H1 (cell line): ENCODE measurements around the gene LY6G6F. TPM values are rescaled to one million over a fixed set of nuclear protein-coding genes. Genes with fewer than 3 reads are reported as not detected.

Source experiments
- CTCF ChIA-PET: fragments of 300-600 bp; sonication (Branson Sonifier 250); formaldehyde crosslinking; loops from one replicate; lab custom pipeline; 2021; ENCODE audit not compliant: partially characterized antibody; lab: Charles Lee
- POLR2A ChIA-PET: fragments of 300-600 bp; sonication (Branson Sonifier 250); formaldehyde crosslinking; loops from one replicate; lab custom pipeline; 2021; ENCODE audit warnings: inconsistent platforms; ENCODE audit not compliant: partially characterized antibody; lab: Charles Lee
- DNase-seq, 2 experiments: peaks; one replicate each; pipeline versions ENCODE4 v3.0.0 to v3.0.0-alpha.2; 2010 to 2022; ENCODE audit warnings: low spot score in 2 of 2, low read depth in 1 of 2, mixed read lengths in 1 of 2
- FAIRE-seq: peaks from 2 replicates; lab custom pipeline; 2011; peaks lifted over from hg19 to GRCh38; lab: Jason Lieb, UNC
- H2AFZ ChIP-seq: 2 replicates; pipeline ENCODE4 v1.8.1; 2012; ENCODE audit warnings: low read length, inconsistent platforms
- H2AK5ac ChIP-seq: 2 replicates; pipeline ENCODE4 v1.6.1; 2013; ENCODE audit warnings: low read depth, low read length
- H2BK120ac ChIP-seq: replicated peaks from 2 replicates; pipeline ENCODE3; 2013; ENCODE audit warnings: low read depth, low read length, inconsistent platforms
- H2BK12ac ChIP-seq: 2 replicates; pipeline ENCODE4 v1.6.1; 2013; ENCODE audit warnings: low read depth, low read length
- H2BK15ac ChIP-seq: 2 replicates; pipeline ENCODE4 v1.6.1; 2013; ENCODE audit warnings: low read length
- H2BK20ac ChIP-seq: 2 replicates; pipeline ENCODE4 v1.6.1; 2013; ENCODE audit warnings: low read length
- H2BK5ac ChIP-seq: 2 replicates; pipeline ENCODE4 v1.6.1; 2013; ENCODE audit warnings: low read depth, low read length
- H3K14ac ChIP-seq: 2 replicates; pipeline ENCODE4 v1.6.1; 2013; ENCODE audit warnings: inconsistent platforms; ENCODE audit not compliant: insufficient read length
- H3K18ac ChIP-seq: 2 replicates; pipeline ENCODE4 v1.6.1; 2013; ENCODE audit warnings: low read length; ENCODE audit errors: extremely low read depth
- H3K23ac ChIP-seq: 2 replicates; pipeline ENCODE4 v1.6.1; 2013; ENCODE audit warnings: inconsistent platforms; ENCODE audit not compliant: insufficient read length
- H3K23me2 ChIP-seq: 2 replicates; pipeline ENCODE4 v1.6.1; 2013; ENCODE audit warnings: low read depth, low read length
- H3K27ac ChIP-seq: 2 replicates; pipeline ENCODE4 v1.6.1; 2011; ENCODE audit warnings: low read depth, low read length, inconsistent platforms
- H3K27me3 ChIP-seq, 4 experiments: replicated peaks in 1 of 4; 1 replicate in 1 of 4; 2 replicates in 3 of 4; pipeline versions ENCODE4 v1.6.1 to v1.8.1; 2011 to 2013; ENCODE audit warnings: low read length in 3 of 4, mild to moderate bottlenecking in 3 of 4, inconsistent platforms in 2 of 4, mixed read lengths in 2 of 4, moderate library complexity in 1 of 4; ENCODE audit not compliant: control insufficient read depth in 3 of 4, insufficient read depth in 3 of 4; ENCODE audit errors: extremely low read depth in 1 of 4
- H3K36me3 ChIP-seq, 4 experiments: 2 replicates each; pipeline versions ENCODE4 v1.6.1 to v1.8.1; 2011 to 2013; ENCODE audit warnings: mild to moderate bottlenecking in 4 of 4, low read length in 3 of 4, moderate library complexity in 2 of 4, control low read depth in 1 of 4, inconsistent platforms in 1 of 4; ENCODE audit not compliant: insufficient read depth in 4 of 4, control insufficient read depth in 2 of 4
- H3K4ac ChIP-seq: replicated peaks from 2 replicates; pipeline ENCODE3; 2013; ENCODE audit warnings: low read length, low read depth, mixed read lengths, inconsistent platforms; ENCODE audit not compliant: insufficient read length
- H3K4me1 ChIP-seq, 4 experiments: replicated peaks in 1 of 4; 1 replicate in 1 of 4; 2 replicates in 3 of 4; pipeline versions ENCODE4 v1.6.1 to v1.8.1; 2011 to 2013; ENCODE audit warnings: low read length in 3 of 4, inconsistent platforms in 2 of 4, mixed read lengths in 1 of 4; ENCODE audit not compliant: insufficient read depth in 4 of 4, control insufficient read depth in 3 of 4
- H3K4me2 ChIP-seq, 2 experiments: 2 replicates each; pipeline versions ENCODE4 v1.6.1 to v1.8.1; 2011 to 2013; ENCODE audit warnings: low read depth in 2 of 2, low read length in 2 of 2, control low read depth in 1 of 2, inconsistent platforms in 1 of 2, mild to moderate bottlenecking in 1 of 2; ENCODE audit not compliant: insufficient read depth in 1 of 2
- H3K4me3 ChIP-seq, 4 experiments: fragments of 200-600, 300-600 bp in 1 of 4; sonication (generic), shearing (Covaris generic), sonication (Bioruptor Twin) in 1 of 4; 2 replicates each; pipeline versions ENCODE4 v1.5.1 to v1.8.1; 2011 to 2016; ENCODE audit warnings: low read length in 4 of 4, low read depth in 3 of 4, control low read depth in 2 of 4, inconsistent platforms in 2 of 4, mild to moderate bottlenecking in 2 of 4, mixed read lengths in 1 of 4, moderate library complexity in 1 of 4; ENCODE audit not compliant: insufficient read depth in 2 of 4; ENCODE audit errors: extremely low read depth in 1 of 4
- H3K56ac ChIP-seq: replicated peaks from 2 replicates; pipeline ENCODE3; 2013; ENCODE audit warnings: low read depth, mild to moderate bottlenecking, mixed read lengths, low read length, inconsistent platforms; ENCODE audit not compliant: insufficient read length
- H3K79me1 ChIP-seq: 2 replicates; pipeline ENCODE4 v1.6.1; 2013; ENCODE audit warnings: low read depth, low read length, control low read depth
- H3K79me2 ChIP-seq, 2 experiments: 2 replicates each; pipeline versions ENCODE4 v1.6.1 to v1.8.1; 2012 to 2013; ENCODE audit warnings: low read length in 2 of 2, mild to moderate bottlenecking in 2 of 2, inconsistent platforms in 1 of 2; ENCODE audit not compliant: insufficient read depth in 2 of 2, control insufficient read depth in 1 of 2
- H3K9ac ChIP-seq, 4 experiments: replicated peaks in 1 of 4; 1 replicate in 1 of 4; 2 replicates in 3 of 4; pipeline versions ENCODE4 v1.6.1 to v1.8.1; 2011 to 2013; ENCODE audit warnings: low read depth in 3 of 4, low read length in 3 of 4, control low read depth in 2 of 4, mild to moderate bottlenecking in 2 of 4, moderate library complexity in 2 of 4, inconsistent platforms in 1 of 4; ENCODE audit errors: extremely low read depth in 1 of 4
- H3K9me3 ChIP-seq, 2 experiments: 2 replicates each; pipeline versions ENCODE4 v1.6.1 to v1.8.1; 2012 to 2013; ENCODE audit warnings: mild to moderate bottlenecking in 2 of 2, moderate library complexity in 2 of 2, control low read depth in 1 of 2, inconsistent platforms in 1 of 2, low read depth in 1 of 2, low read length in 1 of 2, mixed read lengths in 1 of 2; ENCODE audit not compliant: insufficient read depth in 2 of 2
- H4K20me1 ChIP-seq, 2 experiments: replicated peaks in 1 of 2; 2 replicates each; pipeline versions ENCODE3 to v1.8.1; 2011 to 2013; ENCODE audit warnings: inconsistent platforms in 2 of 2, low read length in 2 of 2, mild to moderate bottlenecking in 1 of 2; ENCODE audit not compliant: insufficient read depth in 2 of 2, control insufficient read depth in 1 of 2
- H4K5ac ChIP-seq: 2 replicates; pipeline ENCODE4 v1.6.1; 2013; ENCODE audit warnings: low read length, low read depth, mixed read lengths, inconsistent platforms; ENCODE audit not compliant: insufficient read length
- H4K8ac ChIP-seq: 2 replicates; pipeline ENCODE4 v1.8.0; 2013; ENCODE audit warnings: mild to moderate bottlenecking, moderate library complexity, low read length, inconsistent platforms; ENCODE audit not compliant: insufficient read depth; ENCODE audit errors: extremely low read depth
- H4K91ac ChIP-seq: replicated peaks from 2 replicates; pipeline ENCODE3; 2013; ENCODE audit warnings: low read length, mixed read lengths, inconsistent platforms; ENCODE audit not compliant: insufficient read length
- ATF2 ChIP-seq: IDR thresholded peaks from 2 replicates; pipeline ENCODE4 v1.6.1; 2012; ENCODE audit warnings: low read length, inconsistent platforms
- HDAC6 ChIP-seq: IDR thresholded peaks from one replicate; pipeline ENCODE4 v1.7.1; 2012; ENCODE audit warnings: low read depth, mild to moderate bottlenecking, inconsistent platforms, low read length, moderate library complexity
- RXRA ChIP-seq: IDR thresholded peaks from 2 replicates; pipeline ENCODE4 v1.6.1; 2011; ENCODE audit warnings: low read depth, mild to moderate bottlenecking, low read length, moderate library complexity; ENCODE audit not compliant: insufficient read depth
- ZNF274 ChIP-seq: IDR thresholded peaks from 2 replicates; pipeline ENCODE4 v1.7.0; 2012; ENCODE audit warnings: low read length, borderline replicate concordance; ENCODE audit errors: extremely low read depth
- WGBS, 2 experiments: shearing (Covaris generic) in 1 of 2; methylation state at CpG; one replicate each; pipeline versions ENCODE4 v1.1.6 to v1.1.7; 2013 to 2015; ENCODE audit warnings: low lambda C conversion rate in 2 of 2, mixed read lengths in 2 of 2, inconsistent platforms in 1 of 2, low coverage in 1 of 2, missing lambda C conversion rate in 1 of 2; ENCODE audit not compliant: insufficient replicate concordance in 2 of 2, insufficient coverage in 1 of 2, insufficient read length in 1 of 2; ENCODE audit errors: extremely low coverage in 1 of 2, missing lambda C conversion rate in 1 of 2; 5-methylcytosine and 5-hydroxymethylcytosine counted together
- polyA plus RNA-seq, 7 experiments: library from polyadenylated mRNA; depleted of rRNA in 3 of 7; stranded (reverse) in 5 of 7; unstranded in 2 of 7; fragments of >200 nt in 5 of 7; fragments of 200-250 nt in 2 of 7; gene quantifications; 1 replicate in 5 of 7; 2 replicates in 1 of 7; 4 replicates in 1 of 7; pipeline versions ENCODE4 v1.2.1 to v1.2.3, GENCODE V29; 2011 to 2013; ENCODE audit warnings: missing spikeins in 2 of 7, mixed read lengths in 2 of 7
- total RNA-seq: library from RNA; stranded (reverse); fragmentation: NEBNext Ultra II Directional; extraction: Animal tissue kit (Norgen Biotek cat#: 25700); gene quantifications from 2 replicates; pipeline ENCODE4 v1.2.1, GENCODE V29; 2021
- TF ChIP-seq, protein P1 (sequence below), 3 experiments: IDR thresholded peaks; 1 replicate in 2 of 3; 2 replicates in 1 of 3; pipeline versions ENCODE4 v1.5.1 to v1.6.1; 2011; ENCODE audit warnings: low read length in 3 of 3, mild to moderate bottlenecking in 3 of 3, inconsistent platforms in 2 of 3, low read depth in 1 of 3, moderate library complexity in 1 of 3; ENCODE audit not compliant: insufficient read depth in 1 of 3; ENCODE audit errors: control extremely low read depth in 1 of 3

Gene LY6G6F
- total and polyA plus RNA-seq, 2 of the 8 experiments (the other 6 are each of a cell fraction or from before 2014, with no cell fraction given) = not detected

DNA sequence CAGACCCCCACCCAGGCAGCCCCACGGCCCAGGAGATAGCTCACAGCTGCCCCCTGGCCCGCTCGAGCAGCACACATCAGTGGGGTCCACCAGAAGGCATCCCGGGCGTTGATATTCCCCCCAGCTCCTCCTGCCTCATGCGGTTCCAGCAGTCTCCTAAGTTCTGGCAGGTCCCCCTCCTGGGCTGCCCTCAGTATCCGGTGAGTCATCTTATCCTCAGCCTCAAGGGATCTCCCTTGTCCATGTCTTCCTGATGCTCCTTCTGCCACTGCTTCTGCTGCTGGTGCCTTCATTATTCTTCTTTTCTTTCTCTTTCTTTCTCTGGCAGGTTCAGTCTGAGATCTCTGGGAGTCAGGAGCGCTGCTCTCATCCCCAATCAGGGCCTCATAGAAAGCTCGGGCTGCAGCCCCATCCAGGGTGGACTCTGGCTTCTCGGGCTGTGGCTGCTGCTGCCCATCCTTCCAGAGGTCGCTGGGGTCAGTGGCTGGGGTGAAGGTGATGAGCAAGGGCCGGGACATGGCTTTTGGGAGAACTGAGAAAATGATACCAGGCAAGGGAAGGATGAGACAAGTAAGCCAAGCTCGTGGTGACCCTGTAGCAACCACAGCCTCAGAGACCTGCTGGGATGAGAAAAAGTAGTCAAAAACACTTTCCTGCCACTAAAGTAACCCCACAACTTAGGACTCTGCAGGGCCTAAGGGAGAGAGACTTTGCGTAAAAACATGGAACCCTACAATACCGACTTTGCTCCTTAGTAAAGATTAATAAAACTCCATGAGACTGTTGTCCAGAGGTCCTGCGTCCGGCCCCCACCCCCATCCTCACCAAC is 42.5 kb upstream of the LY6G6F start:
- H3K4me1 ChIP-seq = peaks cover 0 to 19% (median 5%) of the 10 kb centered on the region in 4 experiments; a peak in 5 of 7 replicates
- H3K4ac ChIP-seq = no peak overlapping the region
- H3K23ac ChIP-seq = no peak overlapping the region
- H2AK5ac ChIP-seq = peak overlapping the region; percentile 43; the same call in 1 of the 2 replicates
- peak overlapping the region; percentile 88 to 94 (median 90) for H3K4me3 ChIP-seq
- peaks cover 12% of the 10 kb centered on the region for H3K79me1 ChIP-seq
- FAIRE-seq (no peak), DNase-seq (no peak)
- peaks cover 22 to 38% (median 28%) of the 10 kb centered on the region in 4 experiments for H3K36me3 ChIP-seq
- no peak overlapping the region for H2AFZ ChIP-seq
- H3K27me3 ChIP-seq = no peaks in the 10 kb centered on the region
- no peak overlapping the region for H2BK20ac ChIP-seq
- no peak overlapping the region; the same call in 1 of the 2 replicates for H2BK15ac ChIP-seq
- H3K18ac ChIP-seq = peak overlapping the region; percentile 98
- no peaks in the 10 kb centered on the region for H3K9me3 ChIP-seq
- peak overlapping the region; percentile 80 to 95 (median 90) for H3K9ac ChIP-seq
- H3K27ac ChIP-seq = peak overlapping the region; percentile 97
- H2BK5ac ChIP-seq = peak overlapping the region; percentile 91
- H3K23me2 ChIP-seq = peaks cover 12% of the 10 kb centered on the region
- POLR2A ChIA-PET = interaction anchor here (0.6 to 25.5 kb wide), 51 partner anchors 9 to 1306 kb away, joined by 3 to 883 read pairs (median 4); partner anchors contain the start of genes ABHD16A, AIF1, APOM and ATP6V1G2
- peak overlapping the region; percentile 10; the same call in 1 of the 2 replicates for H2BK12ac ChIP-seq
- no peak overlapping the region for H2BK120ac ChIP-seq
- peaks cover 7 to 9% of the 10 kb centered on the region in 2 experiments for H4K20me1 ChIP-seq
- CTCF ChIA-PET = interaction anchor here (0.6 to 3.8 kb wide), 20 partner anchors 9 to 288 kb away, joined by 3 to 38 read pairs (median 4); partner anchors contain the start of genes APOM, BAG6, LSM2 and TNF
- peaks cover 0 to 52% of the 10 kb centered on the region in 2 experiments; a peak in 3 of 4 replicates for H3K79me2 ChIP-seq
- H4K91ac ChIP-seq = peak overlapping the region; percentile 6
- no peak overlapping the region for H3K14ac ChIP-seq
- no peak overlapping the region for H4K5ac ChIP-seq
- H3K56ac ChIP-seq = peak overlapping the region; percentile 37
- H3K4me2 ChIP-seq = peak overlapping the region; percentile 74 to 82
- 49% methylated on average over 17 of the region's 17 CpGs; no CpG with 5 or more reads in 1 of the 2 experiments for WGBS, 2 experiments
- H4K8ac ChIP-seq = 0 out of 2 replicates have a peak overlapping the region, but pooled peaks have one; percentile 42
- 0 out of 2 replicates have a peak, but pooled peaks have one; percentile 4 for TF ChIP-seq ATF2
- no peak for TF ChIP-seq ZNF274
- no peak for TF ChIP-seq HDAC6
- TF ChIP-seq, protein P1, sequence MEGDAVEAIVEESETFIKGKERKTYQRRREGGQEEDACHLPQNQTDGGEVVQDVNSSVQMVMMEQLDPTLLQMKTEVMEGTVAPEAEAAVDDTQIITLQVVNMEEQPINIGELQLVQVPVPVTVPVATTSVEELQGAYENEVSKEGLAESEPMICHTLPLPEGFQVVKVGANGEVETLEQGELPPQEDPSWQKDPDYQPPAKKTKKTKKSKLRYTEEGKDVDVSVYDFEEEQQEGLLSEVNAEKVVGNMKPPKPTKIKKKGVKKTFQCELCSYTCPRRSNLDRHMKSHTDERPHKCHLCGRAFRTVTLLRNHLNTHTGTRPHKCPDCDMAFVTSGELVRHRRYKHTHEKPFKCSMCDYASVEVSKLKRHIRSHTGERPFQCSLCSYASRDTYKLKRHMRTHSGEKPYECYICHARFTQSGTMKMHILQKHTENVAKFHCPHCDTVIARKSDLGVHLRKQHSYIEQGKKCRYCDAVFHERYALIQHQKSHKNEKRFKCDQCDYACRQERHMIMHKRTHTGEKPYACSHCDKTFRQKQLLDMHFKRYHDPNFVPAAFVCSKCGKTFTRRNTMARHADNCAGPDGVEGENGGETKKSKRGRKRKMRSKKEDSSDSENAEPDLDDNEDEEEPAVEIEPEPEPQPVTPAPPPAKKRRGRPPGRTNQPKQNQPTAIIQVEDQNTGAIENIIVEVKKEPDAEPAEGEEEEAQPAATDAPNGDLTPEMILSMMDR (IDR thresholded peaks at IDR 0.05; ENCODE audit: control extremely low read depth in 1 of 3, insufficient read depth in 1 of 3, low read depth in 1 of 3, low read length in 3 of 3) = 0 out of 4 replicates have a peak, but pooled peaks of 1 of the 3 experiments have one; percentile 2
- no peak for TF ChIP-seq RXRA
